Body of pancreas (tissue), 4 donors: Measurements from ENCODE around the gene NR4A3. TPM values are rescaled to one million over a fixed set of nuclear protein-coding genes. Genes with fewer than 3 reads are reported as not detected.

ENCODE experiments used
- ATAC-seq: fragments of 150-250 bp; one replicate; pipeline ENCODE4 v1.9.1; 2016
- DNase-seq, 4 donors: peaks; one replicate each; pipeline ENCODE4 v3.0.0-alpha.2; 2019
- H3K27ac ChIP-seq, 4 donors: fragments of 200-600 bp; sonication (generic); 1 replicate in 3 of 4; 2 replicates in 1 of 4; pipeline versions ENCODE4 v1.5.1 to v1.6.1; 2016 to 2019; ENCODE audit warnings: mild to moderate bottlenecking in 1 of 4, mixed read lengths in 1 of 4, moderate library complexity in 1 of 4
- H3K27me3 ChIP-seq, 2 donors: fragments of 200-600 bp; sonication (generic); one replicate each; pipeline ENCODE4 v1.6.0; 2016; ENCODE audit warnings: mild to moderate bottlenecking in 1 of 2
- H3K36me3 ChIP-seq, 2 donors: fragments of 200-600 bp; sonication (generic); replicated peaks in 1 of 2; 2 replicates each; pipeline ENCODE4 v1.5.1; 2016; ENCODE audit warnings: low read depth in 2 of 2; ENCODE audit not compliant: insufficient read depth in 1 of 2
- H3K4me1 ChIP-seq: fragments of 200-600 bp; sonication (generic); one replicate; pipeline ENCODE4 v1.6.0; 2016
- H3K4me3 ChIP-seq, 2 donors: fragments of 200-600 bp; sonication (generic); 1 replicate in 1 of 2; 2 replicates in 1 of 2; pipeline ENCODE4 v1.5.1; 2016 to 2019
- H3K9me3 ChIP-seq, 3 donors: fragments of 200-600 bp; sonication (generic); 1 replicate in 2 of 3; 2 replicates in 1 of 3; pipeline ENCODE4 v1.5.1; 2016
- POLR2A ChIP-seq, 3 donors: fragments of 450-650 bp; IDR thresholded peaks; one replicate each; pipeline ENCODE4 v1.6.1; 2016; ENCODE audit warnings: antibody characterized with exemption in 3 of 3, mild to moderate bottlenecking in 2 of 3
- WGBS, 2 donors: methylation state at CpG; one replicate each; pipeline ENCODE4 v1.1.5; 2017; 5-methylcytosine and 5-hydroxymethylcytosine counted together
- intact Hi-C: fragments of 100-400 bp; cut with DNase I; formaldehyde crosslinking; loops from one replicate; pipeline ENCODE4 v1.15.1; 2023
- total RNA-seq, 2 donors: library from RNA; depleted of rRNA; stranded (reverse); fragments of >200 nt; gene quantifications; one replicate each; pipeline ENCODE4 v1.1.0, GENCODE V29; 2016
- TF ChIP-seq, protein P1 (sequence below), 7 experiments: fragments of 450-650 bp in 4 of 7; fragments of 200-600 bp in 3 of 7; sonication (generic) in 3 of 7; IDR thresholded peaks; one replicate each; pipeline ENCODE4 v1.5.1; 2016 to 2019; ENCODE audit warnings: antibody characterized with exemption in 7 of 7

The NR4A3 gene
- total RNA-seq, 2 donors from 2014 or later: 1.0 to 8.9 TPM

DNA sequence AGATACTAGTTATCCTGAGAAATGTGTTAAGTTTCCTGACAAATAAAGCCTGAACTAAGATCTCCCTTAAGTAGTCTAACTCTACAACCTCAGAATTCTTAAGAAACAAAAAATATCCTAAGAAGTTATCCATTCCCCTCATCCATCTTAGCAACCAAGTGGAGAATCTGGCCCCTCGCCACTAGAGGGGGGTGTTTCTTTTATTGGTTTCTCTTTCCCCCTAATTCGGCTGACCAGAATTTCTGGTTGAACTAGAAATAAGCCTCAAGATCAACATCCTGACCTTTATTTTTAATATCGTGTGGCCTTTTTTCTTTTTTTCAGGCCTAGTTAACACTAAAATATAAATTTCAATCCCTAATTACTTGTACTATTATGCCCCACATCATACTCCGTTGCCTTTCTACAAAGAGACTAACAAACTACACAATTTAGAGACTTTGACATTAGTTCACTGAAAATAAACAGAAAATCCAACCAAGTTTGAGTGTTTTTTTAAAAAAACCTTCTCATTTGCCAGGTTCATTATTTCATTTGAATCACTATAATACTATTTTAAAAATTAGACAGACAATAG, 14.3 kb upstream of the NR4A3 start:
- Histone ChIP-seq H3K4me3 (no peak overlapping the region), H3K27me3 (no peaks in the 10 kb centered on the region), H3K27ac (peak overlapping the region in 1 of 4 donors; percentile 16), H3K9me3 (no peaks in the 10 kb centered on the region), H3K4me1 (peaks cover 6% of the 10 kb centered on the region), H3K36me3 (no peaks in the 10 kb centered on the region)
- DNase-seq: peak; percentile 72 to 84 (median 74)
- intact Hi-C loops: no loop called here
- peak; percentile 84 for ATAC-seq
- WGBS, 2 donors: 18 to 24% methylated on average over 4 of the region's 4 CpGs
- TF ChIP-seq, protein P1, sequence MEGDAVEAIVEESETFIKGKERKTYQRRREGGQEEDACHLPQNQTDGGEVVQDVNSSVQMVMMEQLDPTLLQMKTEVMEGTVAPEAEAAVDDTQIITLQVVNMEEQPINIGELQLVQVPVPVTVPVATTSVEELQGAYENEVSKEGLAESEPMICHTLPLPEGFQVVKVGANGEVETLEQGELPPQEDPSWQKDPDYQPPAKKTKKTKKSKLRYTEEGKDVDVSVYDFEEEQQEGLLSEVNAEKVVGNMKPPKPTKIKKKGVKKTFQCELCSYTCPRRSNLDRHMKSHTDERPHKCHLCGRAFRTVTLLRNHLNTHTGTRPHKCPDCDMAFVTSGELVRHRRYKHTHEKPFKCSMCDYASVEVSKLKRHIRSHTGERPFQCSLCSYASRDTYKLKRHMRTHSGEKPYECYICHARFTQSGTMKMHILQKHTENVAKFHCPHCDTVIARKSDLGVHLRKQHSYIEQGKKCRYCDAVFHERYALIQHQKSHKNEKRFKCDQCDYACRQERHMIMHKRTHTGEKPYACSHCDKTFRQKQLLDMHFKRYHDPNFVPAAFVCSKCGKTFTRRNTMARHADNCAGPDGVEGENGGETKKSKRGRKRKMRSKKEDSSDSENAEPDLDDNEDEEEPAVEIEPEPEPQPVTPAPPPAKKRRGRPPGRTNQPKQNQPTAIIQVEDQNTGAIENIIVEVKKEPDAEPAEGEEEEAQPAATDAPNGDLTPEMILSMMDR (IDR thresholded peaks at IDR 0.05): peak; percentile 59 to 76 (median 71)
- TF ChIP-seq POLR2A (IDR thresholded peaks at IDR 0.05): no peak

DNA sequence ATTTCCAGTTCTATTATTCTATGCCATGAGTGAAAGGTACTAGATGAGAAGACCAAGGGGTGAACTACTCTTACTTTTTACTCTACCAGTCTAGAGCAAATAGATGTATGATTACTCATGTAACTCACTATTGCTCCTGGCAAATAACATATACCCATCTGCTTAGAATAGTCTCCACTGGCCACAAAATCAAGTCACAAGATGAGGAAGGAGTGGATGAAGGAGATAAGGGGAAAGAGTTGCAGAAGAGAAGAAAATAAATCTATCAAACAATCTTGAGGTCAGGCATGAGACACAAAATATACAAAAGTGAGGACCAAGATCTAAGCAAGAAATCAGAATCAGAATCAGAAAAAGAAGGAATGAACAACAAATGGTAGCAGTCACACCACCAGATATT, 13.7 kb upstream of the NR4A3 start:
- Histone ChIP-seq H3K9me3 (no peaks in the 10 kb centered on the region), H3K36me3 (no peaks in the 10 kb centered on the region), H3K27me3 (no peaks in the 10 kb centered on the region), H3K27ac (no peak overlapping the region), H3K4me1 (peaks cover 6% of the 10 kb centered on the region), H3K4me3 (no peak overlapping the region)
- ATAC-seq (no peak), DNase-seq (no peak)
- intact Hi-C loops: no loop called here
- TF ChIP-seq POLR2A (IDR thresholded peaks at IDR 0.05): no peak
- TF ChIP-seq, protein P1 (IDR thresholded peaks at IDR 0.05): no peak

DNA sequence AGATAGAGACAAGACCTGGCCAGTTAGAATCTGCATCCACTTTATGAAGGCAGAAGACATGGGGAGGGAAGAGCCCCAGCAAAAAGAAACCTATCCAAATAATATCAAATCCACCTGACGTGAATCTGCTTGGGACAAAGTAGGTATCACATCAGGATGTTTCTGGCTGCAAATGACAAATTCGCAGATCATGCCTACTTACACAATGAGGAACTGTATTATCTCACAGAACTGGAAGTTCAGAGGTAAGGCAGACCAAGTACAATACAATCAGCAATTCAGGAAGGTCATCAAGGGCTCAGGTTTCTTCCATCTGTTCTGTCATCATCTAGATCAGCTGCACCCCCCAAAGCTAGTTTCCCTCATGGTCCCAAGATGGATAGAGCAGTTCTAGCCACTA, 13.2 kb upstream of the NR4A3 start:
- Histone ChIP-seq H3K27ac (no peak overlapping the region), H3K4me1 (peaks cover 6% of the 10 kb centered on the region), H3K36me3 (no peaks in the 10 kb centered on the region), H3K4me3 (no peak overlapping the region), H3K9me3 (no peaks in the 10 kb centered on the region), H3K27me3 (no peaks in the 10 kb centered on the region)
- DNase-seq (no peak), ATAC-seq (no peak)
- intact Hi-C loops: no loop called here
- WGBS, 2 donors: 76 to 85% methylated on average over 2 of the region's 2 CpGs
- no peak for TF ChIP-seq POLR2A (IDR thresholded peaks at IDR 0.05)
- TF ChIP-seq, protein P1 (IDR thresholded peaks at IDR 0.05): no peak

DNA sequence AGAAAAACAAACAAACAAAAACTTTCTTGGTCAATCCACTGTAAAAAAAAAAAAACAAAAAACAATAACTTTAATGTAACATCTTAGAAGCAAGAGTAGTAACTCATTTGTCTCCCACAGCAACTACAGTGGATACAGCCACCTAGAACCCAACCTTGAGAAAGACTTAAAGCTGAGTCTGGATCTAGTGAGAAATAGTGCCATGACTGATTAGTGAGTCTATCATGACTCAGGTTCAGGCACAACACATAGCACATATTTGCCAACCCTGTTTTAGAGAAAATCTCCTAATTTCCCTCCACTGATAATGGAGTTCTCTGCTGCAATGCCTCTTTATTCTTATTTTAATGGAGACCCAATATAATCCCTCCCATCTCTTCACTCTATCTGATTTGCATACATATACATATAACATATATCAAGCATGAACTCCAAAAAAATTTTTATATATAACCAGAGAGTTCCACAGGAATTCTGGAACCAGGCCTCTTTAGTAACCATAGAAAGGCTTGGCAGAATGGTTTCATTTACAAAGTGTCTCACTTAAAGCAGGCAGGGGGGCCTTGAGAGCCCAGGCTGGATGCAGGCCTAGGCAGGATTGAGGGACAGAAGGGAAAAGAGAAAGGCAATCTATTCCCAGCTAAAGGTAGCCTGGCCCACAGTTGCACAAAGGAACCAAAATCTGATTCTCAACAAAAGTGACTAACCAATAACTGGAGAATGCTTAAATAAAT, 11.9 kb upstream of the NR4A3 start:
- Histone ChIP-seq H3K4me1 (peaks cover 6% of the 10 kb centered on the region), H3K9me3 (no peaks in the 10 kb centered on the region), H3K27me3 (no peaks in the 10 kb centered on the region), H3K27ac (no peak overlapping the region), H3K36me3 (no peaks in the 10 kb centered on the region), H3K4me3 (no peak overlapping the region)
- DNase-seq (no peak), ATAC-seq (no peak)
- TF ChIP-seq POLR2A (IDR thresholded peaks at IDR 0.05): no peak
- TF ChIP-seq, protein P1 (IDR thresholded peaks at IDR 0.05): no peak
- intact Hi-C loops: no loop called here

DNA sequence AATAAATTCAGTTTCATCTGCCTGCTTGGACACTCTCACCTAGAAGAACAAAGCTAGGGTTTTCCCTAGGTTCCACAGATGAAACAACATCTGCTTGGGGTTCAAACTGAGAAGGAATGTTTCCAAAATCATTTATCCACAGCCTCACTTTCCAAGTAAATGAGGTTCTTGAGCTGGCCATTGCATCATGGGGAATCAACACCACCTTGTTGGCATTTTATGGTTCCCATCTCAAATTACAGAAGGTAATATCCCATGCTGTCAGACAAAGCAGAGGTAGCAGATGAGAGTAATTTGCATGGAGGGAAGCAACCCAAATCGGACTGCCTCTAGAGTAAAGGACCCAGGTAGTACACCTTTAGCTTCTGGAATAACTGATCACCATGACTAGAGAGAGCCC, 10.5 kb upstream of the NR4A3 start:
- 0 to 33% methylated on average over 1 of the region's 1 CpG for WGBS, 2 donors
- Histone ChIP-seq H3K4me3 (no peak overlapping the region), H3K9me3 (no peaks in the 10 kb centered on the region), H3K27me3 (no peaks in the 10 kb centered on the region), H3K36me3 (no peaks in the 10 kb centered on the region), H3K4me1 (peaks cover 6% of the 10 kb centered on the region), H3K27ac (no peak overlapping the region)
- ATAC-seq (no peak), DNase-seq (no peak)
- intact Hi-C loops: no loop called here
- TF ChIP-seq POLR2A (IDR thresholded peaks at IDR 0.05): no peak
- TF ChIP-seq, protein P1 (IDR thresholded peaks at IDR 0.05): no peak
